Naive thymus-derived CD8-positive, alpha-beta T cell (primary cell): Measurements from ENCODE around the gene ITGA6. TPM values are rescaled to one million over a fixed set of nuclear protein-coding genes. Genes with fewer than 3 reads are reported as not detected.

ENCODE experiments used
- ATAC-seq, 2 donors: fragments of 150-1000 bp; cut with Tn5 transposase in 1 of 2; sonication (Bioruptor Pico), chemical (Tn5 transposase) in 1 of 2; 1 replicate in 1 of 2; 2 replicates in 1 of 2; pipeline ENCODE4 v1.10.0; 2021; ENCODE audit warnings: mild to moderate bottlenecking in 2 of 2, moderate library complexity in 2 of 2
- POLR2A ChIA-PET: fragments of 350-600 bp; sonication (Branson Sonifier 250); formaldehyde crosslinking; loops from one replicate; lab custom pipeline; 2021; ENCODE audit warnings: antibody characterized with exemption; lab: Charles Lee
- DNase-seq, 10 donors: peaks; one replicate each; pipeline versions ENCODE4 v3.0.0 to v3.0.0-alpha.2; 2020 to 2022
- H3K27ac Mint-ChIP-seq, 10 donors: one replicate each; pipeline ENCODE4 v1.8.0; 2020 to 2022; ENCODE audit warnings: mild to moderate bottlenecking in 10 of 10, mixed read lengths in 10 of 10, moderate library complexity in 4 of 10, inconsistent platforms in 1 of 10
- H3K27me3 Mint-ChIP-seq, 5 donors: one replicate each; pipeline ENCODE4 v1.8.0; 2021 to 2022; ENCODE audit warnings: mixed read lengths in 5 of 5
- H3K36me3 Mint-ChIP-seq, 3 donors: one replicate each; pipeline ENCODE4 v1.8.0; 2020 to 2022; ENCODE audit warnings: mixed read lengths in 3 of 3, mild to moderate bottlenecking in 2 of 3, inconsistent platforms in 1 of 3
- H3K4me1 Mint-ChIP-seq, 4 donors: one replicate each; pipeline ENCODE4 v1.8.0; 2021 to 2022; ENCODE audit warnings: mixed read lengths in 4 of 4
- H3K4me3 Mint-ChIP-seq, 10 donors: one replicate each; pipeline ENCODE4 v1.8.0; 2020 to 2022; ENCODE audit warnings: mild to moderate bottlenecking in 10 of 10, mixed read lengths in 10 of 10, moderate library complexity in 6 of 10, inconsistent platforms in 1 of 10
- H3K9me3 Mint-ChIP-seq, 9 donors: one replicate each; pipeline ENCODE4 v1.8.0; 2020 to 2022; ENCODE audit warnings: mixed read lengths in 9 of 9, mild to moderate bottlenecking in 3 of 9, inconsistent platforms in 1 of 9, moderate library complexity in 1 of 9
- polyA plus RNA-seq, 3 donors: library from polyadenylated mRNA; unstranded; fragments of 300-500 nt; fragmentation: Illumina TruSeq; gene quantifications; one replicate each; pipeline ENCODE4 v1.2.3, GENCODE V29; 2021
- total RNA-seq, 8 experiments: library from RNA in 2 of 8; stranded (reverse) in 2 of 8; gene quantifications; one replicate each; pipeline ENCODE4 v1.2.3 and lab custom pipeline; 2021 to 2026

The ITGA6 gene
- total and polyA plus RNA-seq, 5 experiments from 2014 or later = 58.4 to 127 (median 80.0) TPM

- peaks cover 10 to 89% (median 40%) of the 10 kb centered on the region in 3 donors for H3K36me3 Mint-ChIP-seq
- no peaks in the 10 kb centered on the region for H3K27me3 Mint-ChIP-seq
- DNase-seq (peak in 6 of 10 donors; percentile 26 to 72 (median 40)), ATAC-seq (peak; percentile 95 to 99)
- H3K4me3 Mint-ChIP-seq = peak overlapping the region; percentile 30 to 80 (median 66)
- peak overlapping the region; percentile 53 to 95 (median 80) for H3K27ac Mint-ChIP-seq
- H3K9me3 Mint-ChIP-seq = no peaks in the 10 kb centered on the region
- H3K4me1 Mint-ChIP-seq = peaks cover 25 to 56% (median 44%) of the 10 kb centered on the region in 4 donors
- POLR2A ChIA-PET = interaction anchor here (0.6 to 1.9 kb wide), 11 partner anchors 9 to 521 kb away, joined by 3 to 6 read pairs (median 4); partner anchors contain the start of gene ITGA6
These were observed 45.2 kb downstream of the ITGA6 start for GRCh38 chr2:172472446-172473033.

GRCh38 chr2:172473167-172473566 lies 45.8 kb downstream of the ITGA6 start:
- Mint-ChIP-seq H3K36me3 (peaks cover 15 to 91% (median 37%) of the 10 kb centered on the region in 3 donors), H3K4me1 (peaks cover 25 to 62% (median 45%) of the 10 kb centered on the region in 4 donors), H3K27me3 (no peaks in the 10 kb centered on the region), H3K9me3 (no peaks in the 10 kb centered on the region), H3K27ac (peak overlapping the region in 6 of 10 donors; percentile 72 to 95 (median 76)), H3K4me3 (peak overlapping the region in 8 of 10 donors; percentile 3 to 80 (median 64))
- DNase-seq (no peak), ATAC-seq (no peak)
- POLR2A ChIA-PET = interaction anchor here (0.6 to 1.9 kb wide), 10 partner anchors 10 to 522 kb away, joined by 3 to 6 read pairs (median 4); partner anchors contain the start of gene ITGA6

DNA sequence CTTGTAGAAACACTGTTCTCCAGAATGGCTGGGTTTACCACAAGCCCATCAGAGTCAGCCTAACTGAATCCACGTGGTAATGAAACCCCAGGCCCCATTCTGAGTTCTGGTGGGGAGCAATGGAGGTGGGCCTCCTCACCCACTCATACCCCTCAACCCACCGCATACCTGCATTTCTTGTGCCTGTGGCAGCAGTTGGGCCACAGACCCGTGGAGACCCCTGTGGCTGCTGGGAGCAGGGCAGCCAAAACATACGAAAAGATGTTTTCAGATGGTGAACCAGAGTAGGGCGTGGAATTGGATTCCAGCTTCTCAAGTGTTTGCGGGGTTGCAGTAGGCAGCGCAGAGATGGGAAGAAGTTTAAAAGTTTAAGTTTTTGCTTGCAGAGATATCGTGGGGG lies 51.0 kb downstream of the ITGA6 start:
- Mint-ChIP-seq H3K4me3 (peak overlapping the region in 1 of 10 donors; percentile 63), H3K27me3 (no peaks in the 10 kb centered on the region), H3K27ac (peak overlapping the region; percentile 8 to 85 (median 60)), H3K9me3 (no peaks in the 10 kb centered on the region), H3K36me3 (peaks cover 12 to 88% (median 29%) of the 10 kb centered on the region in 3 donors), H3K4me1 (peaks cover 37 to 78% (median 59%) of the 10 kb centered on the region in 4 donors)
- ATAC-seq (no peak), DNase-seq (no peak)
- POLR2A ChIA-PET = no interaction called here

GRCh38 chr2:172480301-172481218 lies 53.2 kb downstream of the ITGA6 start:
- peak overlapping the region; percentile 53 to 93 (median 86) for H3K27ac Mint-ChIP-seq
- POLR2A ChIA-PET = interaction anchor here (2.5 kb wide), 1 partner anchor 53 kb away, joined by 7 read pairs; the partner anchor contains the start of gene ITGA6
- no peak for DNase-seq
- peak overlapping the region in 8 of 10 donors; percentile 8 to 52 (median 43) for H3K4me3 Mint-ChIP-seq
- peak; percentile 48 to 68 for ATAC-seq
- peaks cover 14 to 86% (median 17%) of the 10 kb centered on the region in 3 donors for H3K36me3 Mint-ChIP-seq
- H3K27me3 Mint-ChIP-seq = no peaks in the 10 kb centered on the region
- no peaks in the 10 kb centered on the region for H3K9me3 Mint-ChIP-seq
- H3K4me1 Mint-ChIP-seq = peaks cover 37 to 83% (median 66%) of the 10 kb centered on the region in 4 donors

- Mint-ChIP-seq H3K4me1 (peaks cover 37 to 83% (median 66%) of the 10 kb centered on the region in 4 donors), H3K36me3 (peaks cover 14 to 86% (median 17%) of the 10 kb centered on the region in 3 donors), H3K9me3 (no peaks in the 10 kb centered on the region), H3K27ac (peak overlapping the region; percentile 74 to 93 (median 86)), H3K27me3 (no peaks in the 10 kb centered on the region), H3K4me3 (peak overlapping the region in 8 of 10 donors; percentile 5 to 68 (median 39))
- ATAC-seq (peak; percentile 21 to 60), DNase-seq (peak in 1 of 10 donors; percentile 27)
- POLR2A ChIA-PET = interaction anchor here (0.9 to 5.9 kb wide), 6 partner anchors 10 to 74 kb away, joined by 3 to 36 read pairs (median 8); partner anchors contain the start of genes ITGA6 and PDK1
These were observed 54.3 kb downstream of the ITGA6 start for GRCh38 chr2:172481507-172482262.

DNA sequence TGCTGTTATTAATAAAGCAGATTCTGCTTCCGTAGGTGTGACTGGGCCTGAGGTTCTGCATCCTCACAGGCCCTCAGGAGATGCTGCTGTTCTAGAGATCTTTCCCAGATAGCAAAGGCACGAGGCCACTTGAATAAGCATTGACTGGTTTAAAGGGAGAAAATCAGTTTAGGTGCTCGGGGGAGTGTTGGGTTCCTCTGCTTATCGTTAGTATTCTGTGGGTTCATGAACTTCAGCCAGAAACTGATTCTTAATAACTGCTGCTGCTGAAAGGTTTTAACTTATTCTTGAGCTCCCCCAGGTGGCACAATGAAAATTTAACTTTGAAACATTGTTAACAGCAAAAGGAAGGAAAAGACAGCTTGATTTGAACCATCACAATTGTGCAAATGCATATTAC lies 56.9 kb downstream of the ITGA6 start:
- Mint-ChIP-seq H3K9me3 (no peaks in the 10 kb centered on the region), H3K4me3 (peak overlapping the region in 8 of 10 donors; percentile 5 to 65 (median 44)), H3K27me3 (no peaks in the 10 kb centered on the region), H3K27ac (peak overlapping the region; percentile 74 to 88 (median 80)), H3K36me3 (peaks cover 23 to 87% (median 27%) of the 10 kb centered on the region in 3 donors), H3K4me1 (peaks cover 41 to 81% (median 72%) of the 10 kb centered on the region in 4 donors)
- POLR2A ChIA-PET = interaction anchor here (1.0 to 5.9 kb wide), 8 partner anchors 9 to 312 kb away, joined by 3 to 36 read pairs (median 7); partner anchors contain the start of genes ITGA6 and PDK1
- ATAC-seq = peak; percentile 58 to 65
- peak in 4 of 10 donors; percentile 26 to 61 (median 54) for DNase-seq

DNA sequence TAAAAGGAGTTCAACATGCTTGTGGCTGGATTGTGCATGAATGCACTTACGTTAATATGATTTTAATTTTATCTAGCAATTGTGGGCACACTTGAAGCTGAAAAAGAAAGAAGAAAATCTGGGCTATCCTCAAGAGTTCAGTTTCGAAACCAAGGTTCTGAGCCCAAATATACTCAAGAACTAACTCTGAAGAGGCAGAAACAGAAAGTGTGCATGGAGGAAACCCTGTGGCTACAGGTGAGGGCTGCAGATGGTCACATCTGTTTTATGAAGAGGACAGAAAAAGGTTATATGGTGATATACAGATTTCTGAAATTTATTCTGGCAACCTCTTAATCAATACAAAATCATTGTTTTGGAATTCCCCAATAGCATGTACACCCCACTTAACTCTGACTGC lies 57.3 kb downstream of the ITGA6 start:
- Mint-ChIP-seq H3K36me3 (peaks cover 23 to 87% (median 32%) of the 10 kb centered on the region in 3 donors), H3K27ac (peak overlapping the region in 8 of 10 donors; percentile 75 to 88 (median 80)), H3K9me3 (no peaks in the 10 kb centered on the region), H3K4me3 (peak overlapping the region in 4 of 10 donors; percentile 5 to 55 (median 44)), H3K27me3 (no peaks in the 10 kb centered on the region), H3K4me1 (peaks cover 39 to 81% (median 71%) of the 10 kb centered on the region in 4 donors)
- ATAC-seq (no peak), DNase-seq (no peak)
- POLR2A ChIA-PET = interaction anchor here (1.0 to 5.9 kb wide), 10 partner anchors 8 to 312 kb away, joined by 3 to 36 read pairs (median 6); partner anchors contain the start of genes ITGA6 and PDK1

GRCh38 chr2:172488556-172488955 lies 61.2 kb downstream of the ITGA6 start:
- H3K27ac Mint-ChIP-seq = peak overlapping the region; percentile 11 to 100 (median 67)
- DNase-seq (no peak), ATAC-seq (no peak)
- POLR2A ChIA-PET = interaction anchor here (1.0 kb wide), 1 partner anchor 20 kb away, joined by 4 read pairs; no protein-coding TSS in a partner anchor
- H3K36me3 Mint-ChIP-seq = peaks cover 35 to 94% (median 53%) of the 10 kb centered on the region in 3 donors
- peaks cover 31 to 81% (median 70%) of the 10 kb centered on the region in 4 donors for H3K4me1 Mint-ChIP-seq
- no peaks in the 10 kb centered on the region for H3K27me3 Mint-ChIP-seq
- H3K4me3 Mint-ChIP-seq = no peak overlapping the region
- no peaks in the 10 kb centered on the region for H3K9me3 Mint-ChIP-seq

DNA sequence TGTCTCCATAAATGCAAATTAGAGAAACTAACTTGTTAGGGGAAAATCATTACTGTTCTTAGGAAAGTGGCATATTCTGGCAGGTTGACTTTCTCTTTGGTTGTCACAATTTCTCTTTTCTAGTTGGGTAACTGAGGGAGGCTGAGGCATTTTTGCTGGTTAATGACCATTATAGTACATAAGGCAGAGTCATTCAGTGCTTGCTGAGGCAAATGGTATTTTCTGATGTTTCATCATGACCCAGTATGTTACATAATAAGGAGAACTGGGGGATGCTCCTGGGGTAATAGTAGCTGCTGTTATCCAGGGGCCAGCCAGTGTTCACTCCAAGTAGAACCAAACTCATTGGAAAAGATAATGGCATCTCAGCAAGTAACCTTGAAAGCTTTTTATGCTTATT lies 62.3 kb downstream of the ITGA6 start:
- H3K27ac Mint-ChIP-seq = peak overlapping the region; percentile 17 to 100 (median 94)
- H3K27me3 Mint-ChIP-seq = no peaks in the 10 kb centered on the region
- H3K36me3 Mint-ChIP-seq = peaks cover 29 to 95% (median 61%) of the 10 kb centered on the region in 3 donors
- H3K4me1 Mint-ChIP-seq = peaks cover 34 to 82% (median 72%) of the 10 kb centered on the region in 4 donors
- POLR2A ChIA-PET = interaction anchor here (0.7 to 1.4 kb wide), 2 partner anchors 66 to 222 kb away, joined by 3 to 4 read pairs; partner anchors contain the start of gene PDK1
- DNase-seq (no peak), ATAC-seq (no peak)
- peaks cover 0 to 1% (median 0%) of the 10 kb centered on the region in 9 donors for H3K9me3 Mint-ChIP-seq
- H3K4me3 Mint-ChIP-seq = no peak overlapping the region

DNA sequence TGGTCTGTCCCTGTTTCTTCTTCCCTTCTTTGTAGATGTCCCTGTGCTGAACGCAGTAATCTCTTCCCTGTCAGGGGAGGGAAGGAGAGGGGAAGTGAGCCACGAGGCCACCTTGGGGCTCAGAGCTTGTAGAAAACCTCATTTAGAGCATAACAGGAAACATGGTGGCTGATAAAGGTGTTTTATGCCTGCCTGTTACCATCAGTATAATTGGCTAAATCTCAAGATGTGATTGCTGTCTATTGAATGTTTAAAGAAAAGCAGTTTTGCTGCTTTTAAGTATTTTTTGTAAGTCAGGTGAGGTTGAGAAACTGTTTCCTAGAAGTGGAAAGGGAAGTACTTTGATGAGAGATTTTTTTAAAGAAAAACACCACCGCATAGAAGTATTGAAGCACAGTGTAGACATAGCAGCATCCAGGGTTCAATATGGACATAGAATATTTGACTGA lies 68.8 kb downstream of the ITGA6 start:
- Mint-ChIP-seq H3K4me1 (peaks cover 41 to 86% (median 78%) of the 10 kb centered on the region in 4 donors), H3K27me3 (no peaks in the 10 kb centered on the region), H3K27ac (peak overlapping the region; percentile 82 to 100 (median 96)), H3K9me3 (peaks cover 0 to 1% (median 0%) of the 10 kb centered on the region in 9 donors), H3K36me3 (peaks cover 30 to 75% (median 74%) of the 10 kb centered on the region in 3 donors), H3K4me3 (peak overlapping the region; percentile 55 to 86 (median 83))
- ATAC-seq = peak; percentile 92 to 96
- POLR2A ChIA-PET = interaction anchor here (1.1 to 3.5 kb wide), 8 partner anchors 11 to 197 kb away, joined by 3 to 46 read pairs (median 5); partner anchors contain the start of gene PDK1
- peak in 9 of 10 donors; percentile 37 to 84 (median 62) for DNase-seq

GRCh38 chr2:172507199-172507598 lies 79.8 kb downstream of the ITGA6 start:
- Mint-ChIP-seq H3K36me3 (peaks cover 27 to 63% (median 52%) of the 10 kb centered on the region in 3 donors), H3K27me3 (no peaks in the 10 kb centered on the region), H3K4me3 (peak overlapping the region in 1 of 10 donors; percentile 21), H3K9me3 (peaks cover 0 to 13% (median 0%) of the 10 kb centered on the region in 9 donors), H3K27ac (peak overlapping the region in 7 of 10 donors; percentile 38 to 93 (median 81)), H3K4me1 (peaks cover 26 to 81% (median 59%) of the 10 kb centered on the region in 4 donors)
- DNase-seq (no peak), ATAC-seq (no peak)
- POLR2A ChIA-PET = interaction anchor here (0.6 to 2.2 kb wide), 2 partner anchors 11 to 106 kb away, joined by 3 to 6 read pairs; no protein-coding TSS in a partner anchor
